HG03439 (cell line): Measurements from ENCODE around the gene CEACAM21.
"Not testable (repeated sequence)": the region's sequence is repeated elsewhere in the genome, so short reads cannot be mapped to it uniquely, and the experiment has no call there.

Source experiments
- ATAC-seq: cut with Tn5 transposase; IDR thresholded peaks from one replicate; pipeline ENCODE4 v1.9.1; 2021; ENCODE audit warnings: mild to moderate bottlenecking, moderate library complexity; ENCODE audit not compliant: unreplicated experiment

CEACAM21 gene

GRCh38 chr19:41548954-41549688, 26.8 kb upstream of the CEACAM21 start:
- no peak for ATAC-seq

- ATAC-seq: no peak
Measured at GRCh38 chr19:41549884-41550283, 26.1 kb upstream of the CEACAM21 start.

GRCh38 chr19:41551212-41551610, 24.8 kb upstream of the CEACAM21 start:
- no peak for ATAC-seq

GRCh38 chr19:41551711-41552110, 24.3 kb upstream of the CEACAM21 start:
- no peak for ATAC-seq

GRCh38 chr19:41552558-41552957, 23.4 kb upstream of the CEACAM21 start:
- ATAC-seq: no peak

GRCh38 chr19:41553804-41554203, 22.2 kb upstream of the CEACAM21 start:
- no peak for ATAC-seq

- ATAC-seq: no peak
Measured at GRCh38 chr19:41554907-41555306, 21.1 kb upstream of the CEACAM21 start.

GRCh38 chr19:41555748-41556147, 20.2 kb upstream of the CEACAM21 start:
- no peak for ATAC-seq

GRCh38 chr19:41563854-41564514, 12.0 kb upstream of the CEACAM21 start:
- ATAC-seq: no peak

GRCh38 chr19:41564515-41565378, 11.2 kb upstream of the CEACAM21 start:
- no peak for ATAC-seq

- no peak for ATAC-seq
Measured at GRCh38 chr19:41565379-41565720, 10.6 kb upstream of the CEACAM21 start.

GRCh38 chr19:41566001-41566400, 10.0 kb upstream of the CEACAM21 start:
- ATAC-seq: no peak

GRCh38 chr19:41569481-41570150, 6.3 kb upstream of the CEACAM21 start:
- ATAC-seq: no peak

GRCh38 chr19:41570179-41570578, 5.8 kb upstream of the CEACAM21 start:
- no peak for ATAC-seq

GRCh38 chr19:41570639-41571112, 5.3 kb upstream of the CEACAM21 start:
- no peak for ATAC-seq

- ATAC-seq: no peak
Measured at GRCh38 chr19:41577144-41577830, 1.3 kb downstream of the CEACAM21 start.

- ATAC-seq: no peak
Measured at GRCh38 chr19:41577833-41578232, 1.9 kb downstream of the CEACAM21 start.

GRCh38 chr19:41578886-41579285, 2.9 kb downstream of the CEACAM21 start:
- no peak for ATAC-seq

- ATAC-seq: not testable (repeated sequence)
Measured at GRCh38 chr19:41581068-41581467, 5.1 kb downstream of the CEACAM21 start.

- ATAC-seq: not testable (repeated sequence)
Measured at GRCh38 chr19:41582577-41583182, 6.7 kb downstream of the CEACAM21 start.
